Esophagus (tissue), 2 donors: ENCODE data around the gene PSMD11. TPM values are rescaled to one million over a fixed set of nuclear protein-coding genes. Genes with fewer than 3 reads are reported as not detected.
A peak's percentile ranks its signal among the peaks of the same experiment; 100 is the strongest.
"Not testable (repeated sequence)": the region's sequence is repeated elsewhere in the genome, so short reads cannot be mapped to it uniquely, and the experiment has no call there.

Source experiments
- H3K27ac ChIP-seq, 2 donors: one replicate each; pipeline ENCODE4 v1.5.1; 2013; ENCODE audit warnings: low read depth in 2 of 2, mild to moderate bottlenecking in 2 of 2, inconsistent platforms in 1 of 2, low read length in 1 of 2, moderate library complexity in 1 of 2
- H3K27me3 ChIP-seq, 2 donors: one replicate each; pipeline ENCODE4 v1.6.1; 2013; ENCODE audit warnings: low read length in 2 of 2, control low read depth in 1 of 2, mild to moderate bottlenecking in 1 of 2; ENCODE audit not compliant: insufficient read depth in 2 of 2, control insufficient read depth in 1 of 2
- H3K36me3 ChIP-seq, 2 donors: one replicate each; pipeline ENCODE4 v1.6.1; 2013; ENCODE audit warnings: low read length in 1 of 2; ENCODE audit not compliant: control insufficient read depth in 2 of 2, insufficient read depth in 2 of 2
- H3K4me1 ChIP-seq, 2 donors: one replicate each; pipeline ENCODE4 v1.6.1; 2013; ENCODE audit warnings: low read length in 1 of 2; ENCODE audit not compliant: control insufficient read depth in 2 of 2, insufficient read depth in 2 of 2
- H3K4me3 ChIP-seq, 2 donors: one replicate each; pipeline ENCODE4 v1.5.1; 2013; ENCODE audit warnings: low read length in 2 of 2, mild to moderate bottlenecking in 2 of 2, low read depth in 1 of 2, moderate library complexity in 1 of 2
- H3K9me3 ChIP-seq, 2 donors: one replicate each; pipeline ENCODE4 v1.6.1; 2013; ENCODE audit warnings: mild to moderate bottlenecking in 2 of 2, low read depth in 1 of 2, low read length in 1 of 2, moderate library complexity in 1 of 2; ENCODE audit not compliant: control insufficient read depth in 2 of 2, insufficient read depth in 1 of 2
- WGBS, 2 donors: extraction: QIAGEN DNeasy Blood & Tissue Kit; methylation state at CpG; one replicate each; pipeline ENCODE4 v1.1.7; 2013; 5-methylcytosine and 5-hydroxymethylcytosine counted together
- polyA plus RNA-seq, 2 donors: library from polyadenylated mRNA; stranded (reverse); fragments of 200-250 nt; gene quantifications; one replicate each; pipeline ENCODE4 v1.2.3, GENCODE V29; 2013
- donor health status: healthy with polysubstance abuse.
- donor health status: Bipolar disorder and iron deficiency.

The PSMD11 gene
- 10 to 100 TPM; 45.8 to 55.0 TPM for polyA plus RNA-seq

GRCh38 chr17:32444301-32445073, at the start of gene PSMD11:
Gene PSMD11, plus strand, starts transcription at chr17:32444510. Its CDS starts 14 bp downstream, at chr17:32444524.
- WGBS, 2 donors = 0% methylated on average over 74 of the region's 74 CpGs
- Histone ChIP-seq H3K9me3 (no peaks in the 10 kb centered on the region), H3K4me3 (peak within 1 kb of the TSS; percentile 74 to 87), H3K36me3 (peaks cover 0 to 2% of the 10 kb centered on the region in 2 donors), H3K27ac (peak within 1 kb of the TSS; percentile 64 to 66), H3K27me3 (no peaks in the 10 kb centered on the region), H3K4me1 (no peaks in the 10 kb centered on the region)

DNA sequence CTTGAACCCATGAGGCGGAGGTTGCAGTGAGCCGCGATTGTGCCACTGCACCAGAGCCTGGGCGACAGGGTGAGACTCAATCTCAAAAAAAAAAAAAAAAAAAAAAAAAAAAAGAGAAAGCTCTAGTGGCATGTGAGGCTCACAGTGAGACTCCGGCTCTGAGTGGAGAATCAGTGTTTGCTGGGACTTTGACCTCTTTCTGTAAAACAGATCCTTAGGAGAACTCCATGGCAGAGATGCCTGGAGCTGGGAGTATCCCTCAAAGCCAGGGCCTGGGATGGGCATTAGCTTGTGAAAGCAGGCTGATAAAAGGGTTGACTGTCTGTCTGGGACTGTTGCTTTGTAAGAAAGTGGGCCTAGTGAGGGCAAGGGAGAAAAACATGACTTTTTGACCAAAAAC, 48.0 kb upstream of the PSMD11 start:
- no peaks in the 10 kb centered on the region for H3K27me3 ChIP-seq
- H3K4me1 ChIP-seq = no peaks in the 10 kb centered on the region
- H3K4me3 ChIP-seq = no peak overlapping the region
- no peaks in the 10 kb centered on the region for H3K36me3 ChIP-seq
- no peak overlapping the region for H3K27ac ChIP-seq
- 89 to 94% methylated on average over 5 of the region's 5 CpGs for WGBS, 2 donors
- H3K9me3 ChIP-seq = no peaks in the 10 kb centered on the region

DNA sequence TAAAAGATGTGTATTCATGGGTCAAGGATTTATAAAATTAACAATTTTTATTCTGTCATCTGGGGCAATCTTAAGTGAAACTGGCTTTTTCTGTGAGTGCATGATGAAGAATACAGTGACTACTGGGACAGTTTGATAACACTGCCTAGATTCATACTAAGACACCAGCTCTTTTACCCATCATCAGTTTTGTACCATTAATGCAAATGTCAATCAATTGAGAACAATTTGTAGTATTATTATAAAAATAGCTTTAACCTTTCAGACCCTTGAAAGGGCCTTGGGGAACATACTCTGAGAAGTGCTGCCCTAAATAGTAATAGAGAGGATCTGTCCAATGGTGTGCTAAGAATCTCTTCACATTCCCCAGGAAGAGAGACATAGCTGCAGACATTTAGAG, 45.4 kb upstream of the PSMD11 start:
- Histone ChIP-seq H3K36me3 (no peaks in the 10 kb centered on the region), H3K9me3 (no peaks in the 10 kb centered on the region)

GRCh38 chr17:32410085-32410484, 34.2 kb upstream of the PSMD11 start:
- not testable (repeated sequence) for H3K27me3 ChIP-seq, H3K4me1 ChIP-seq
- 95 to 98% methylated on average over 3 of the region's 3 CpGs for WGBS, 2 donors

More for the DNA sequence above, 45.4 kb upstream of the PSMD11 start:
- Histone ChIP-seq H3K27ac (no peak overlapping the region), H3K27me3 (no peaks in the 10 kb centered on the region), H3K4me1 (no peaks in the 10 kb centered on the region), H3K4me3 (no peak overlapping the region)

DNA sequence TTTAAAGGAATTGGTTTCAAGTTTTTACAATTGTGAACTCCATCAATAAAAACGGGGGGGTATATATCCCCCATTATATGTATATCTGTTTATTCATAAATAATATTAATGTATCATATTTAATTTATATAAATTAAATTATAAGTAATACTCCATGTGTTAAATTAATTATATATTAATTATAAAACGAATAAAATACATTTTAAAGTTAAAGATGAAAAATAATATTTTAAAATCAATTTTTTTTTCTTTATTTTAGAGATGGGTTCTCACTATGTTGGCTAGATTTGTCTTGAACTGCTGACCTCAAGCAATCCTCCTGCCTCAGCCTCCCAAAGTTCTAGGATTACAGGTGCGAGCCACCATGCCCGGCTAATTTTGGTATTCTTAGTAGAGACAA, 17.4 kb upstream of the PSMD11 start:
- WGBS, 2 donors = 77 to 78% methylated on average over 4 of the region's 4 CpGs

More at GRCh38 chr17:32410085-32410484, 34.2 kb upstream of the PSMD11 start:
- not testable (repeated sequence) for H3K27ac ChIP-seq, H3K36me3 ChIP-seq, H3K9me3 ChIP-seq, H3K4me3 ChIP-seq

GRCh38 chr17:32429598-32429997, 14.7 kb upstream of the PSMD11 start:
- Histone ChIP-seq H3K4me1 (no peaks in the 10 kb centered on the region), H3K36me3 (no peaks in the 10 kb centered on the region), H3K27me3 (no peaks in the 10 kb centered on the region), H3K4me3 (no peak overlapping the region), H3K27ac (no peak overlapping the region), H3K9me3 (no peaks in the 10 kb centered on the region)
- 91 to 92% methylated on average over 2 of the region's 2 CpGs for WGBS, 2 donors

More for the DNA sequence above, 17.4 kb upstream of the PSMD11 start:
- H3K9me3 ChIP-seq = no peaks in the 10 kb centered on the region
- no peaks in the 10 kb centered on the region for H3K4me1 ChIP-seq
- H3K27ac ChIP-seq = no peak overlapping the region
- H3K36me3 ChIP-seq = no peaks in the 10 kb centered on the region
- no peak overlapping the region for H3K4me3 ChIP-seq
- no peaks in the 10 kb centered on the region for H3K27me3 ChIP-seq

GRCh38 chr17:32440722-32441121, 3.6 kb upstream of the PSMD11 start:
- Histone ChIP-seq H3K9me3 (no peaks in the 10 kb centered on the region), H3K27ac (no peak overlapping the region), H3K36me3 (no peaks in the 10 kb centered on the region), H3K4me3 (no peak overlapping the region), H3K4me1 (no peaks in the 10 kb centered on the region), H3K27me3 (no peaks in the 10 kb centered on the region)
- WGBS, 2 donors = 78% methylated on average over 5 of the region's 5 CpGs

DNA sequence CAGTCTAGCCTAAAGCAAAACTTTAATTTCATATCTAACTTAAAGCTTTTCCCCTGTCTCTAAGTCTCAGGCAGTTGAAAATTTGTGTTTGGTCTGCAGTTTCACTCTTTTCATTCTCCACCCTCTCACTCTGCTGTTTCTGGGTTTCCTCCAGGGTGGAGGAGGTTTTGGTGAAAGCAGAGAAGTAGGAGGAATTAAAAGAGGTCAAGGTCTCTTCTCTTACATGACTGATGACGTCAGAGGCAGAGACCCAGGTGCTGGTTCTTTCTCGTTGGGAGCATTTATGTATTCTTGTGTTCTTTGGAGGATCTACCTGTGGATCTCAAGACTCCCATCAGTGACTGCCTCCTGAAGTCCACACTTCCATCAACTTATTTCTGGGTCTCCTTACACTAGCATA, 2.4 kb upstream of the PSMD11 start:
- no peak overlapping the region for H3K27ac ChIP-seq
- H3K4me3 ChIP-seq = no peak overlapping the region
- WGBS, 2 donors = 46 to 54% methylated on average over 2 of the region's 2 CpGs
- H3K4me1 ChIP-seq = no peaks in the 10 kb centered on the region
- H3K36me3 ChIP-seq = peaks cover 0 to 2% of the 10 kb centered on the region in 2 donors
- no peaks in the 10 kb centered on the region for H3K27me3 ChIP-seq
- H3K9me3 ChIP-seq = no peaks in the 10 kb centered on the region

DNA sequence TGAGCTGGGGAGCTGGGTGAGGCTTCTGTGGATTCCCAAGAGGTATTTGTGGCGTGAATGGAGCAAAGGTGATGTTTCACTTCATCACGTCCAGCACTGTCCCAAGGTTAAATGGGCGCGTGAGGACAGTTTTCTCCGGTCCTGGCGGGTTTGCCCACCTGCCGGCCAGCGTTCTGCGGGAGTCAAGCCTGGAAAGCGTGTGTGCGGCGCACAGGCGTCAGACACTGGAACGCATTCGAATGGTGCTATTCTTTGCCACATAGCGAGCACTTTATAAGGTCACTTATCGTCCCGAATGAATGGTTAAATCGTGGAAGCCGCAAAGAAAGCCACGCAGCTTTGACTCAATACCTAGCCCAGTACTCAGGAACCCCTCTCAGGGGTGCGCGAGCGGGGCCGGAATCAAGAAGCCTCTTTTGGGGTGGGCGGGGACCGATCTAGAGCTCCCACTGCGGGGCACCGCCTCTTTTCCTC, 446 bp upstream of the PSMD11 start:
- H3K27me3 ChIP-seq = no peaks in the 10 kb centered on the region
- peaks cover 0 to 2% of the 10 kb centered on the region in 2 donors for H3K36me3 ChIP-seq
- H3K27ac ChIP-seq = no peak overlapping the region
- H3K4me1 ChIP-seq = no peaks in the 10 kb centered on the region
- peak overlapping the region; percentile 74 to 87 for H3K4me3 ChIP-seq
- H3K9me3 ChIP-seq = no peaks in the 10 kb centered on the region
- WGBS, 2 donors = 7 to 8% methylated on average over 29 of the region's 29 CpGs

GRCh38 chr17:32445074-32445415, 735 bp downstream of the PSMD11 start:
- peaks cover 0 to 2% of the 10 kb centered on the region in 2 donors for H3K36me3 ChIP-seq
- H3K4me3 ChIP-seq = peak overlapping the region; percentile 74 to 87
- no peaks in the 10 kb centered on the region for H3K9me3 ChIP-seq
- H3K27ac ChIP-seq = peak overlapping the region; percentile 64 to 66
- no peaks in the 10 kb centered on the region for H3K27me3 ChIP-seq
- WGBS, 2 donors = 0% methylated on average over 14 of the region's 14 CpGs
- H3K4me1 ChIP-seq = no peaks in the 10 kb centered on the region
